Suppressor macrophage (primary cell): ENCODE measurements around the gene SPA17.
A peak's percentile ranks its signal among the peaks of the same experiment; 100 is the strongest.

ENCODE experiments used
- DNase-seq, 4 experiments: peaks; one replicate each; pipeline ENCODE4 v3.0.0-alpha.2; 2020 to 2022

The SPA17 gene

GRCh38 chr11:124662106-124662505 is 11.6 kb upstream of the SPA17 start:
- DNase-seq, result no peak

GRCh38 chr11:124663861-124664260 is 9.8 kb upstream of the SPA17 start:
- DNase-seq, result no peak

GRCh38 chr11:124667601-124668000 is 6.1 kb upstream of the SPA17 start:
- DNase-seq, result no peak

- DNase-seq, result peak; percentile 57 to 67 (median 58)
Measured at GRCh38 chr11:124669193-124669592, 4.5 kb upstream of the SPA17 start.

GRCh38 chr11:124670732-124671131 is 3.0 kb upstream of the SPA17 start:
- DNase-seq, result peak; percentile 42 to 70 (median 56)

GRCh38 chr11:124672536-124673215 is 1.0 kb upstream of the SPA17 start:
- DNase-seq, result no peak

- DNase-seq, result no peak
Measured at GRCh38 chr11:124674168-124674517, 439 bp downstream of the SPA17 start.

GRCh38 chr11:124674571-124674970 is 867 bp downstream of the SPA17 start:
- DNase-seq, result peak in 1 of 4 experiments; percentile 6

GRCh38 chr11:124676386-124676785 is 2.7 kb downstream of the SPA17 start:
- peak in 3 of 4 experiments; percentile 22 to 50 (median 40) for DNase-seq

GRCh38 chr11:124678416-124678815 is 4.7 kb downstream of the SPA17 start:
- no peak for DNase-seq

GRCh38 chr11:124681421-124681820 is 7.7 kb downstream of the SPA17 start:
- no peak for DNase-seq

GRCh38 chr11:124682443-124682842 is 8.7 kb downstream of the SPA17 start:
- DNase-seq, result no peak

- DNase-seq, result no peak
Measured at GRCh38 chr11:124693142-124693541, 19.4 kb downstream of the SPA17 start.

GRCh38 chr11:124699547-124699946 is 25.8 kb downstream of the SPA17 start:
- no peak for DNase-seq

- no peak for DNase-seq
Measured at GRCh38 chr11:124700028-124700427, 26.3 kb downstream of the SPA17 start.

- no peak for DNase-seq
Measured at GRCh38 chr11:124707829-124708228, 34.1 kb downstream of the SPA17 start.

- no peak for DNase-seq
Measured at GRCh38 chr11:124712392-124712791, 38.7 kb downstream of the SPA17 start.

GRCh38 chr11:124716591-124716990 is 42.9 kb downstream of the SPA17 start:
- DNase-seq, result no peak

- DNase-seq, result no peak
Measured at GRCh38 chr11:124717421-124717785, 43.7 kb downstream of the SPA17 start.

GRCh38 chr11:124717786-124718651 is 44.3 kb downstream of the SPA17 start:
- DNase-seq, result peak in 1 of 4 experiments; percentile 29

GRCh38 chr11:124718801-124719200 is 45.1 kb downstream of the SPA17 start:
- no peak for DNase-seq

GRCh38 chr11:124719534-124719933 is 45.8 kb downstream of the SPA17 start:
- no peak for DNase-seq

- peak in 2 of 4 experiments; percentile 30 to 40 for DNase-seq
Measured at GRCh38 chr11:124722176-124722575, 48.5 kb downstream of the SPA17 start.
